Naive thymus-derived CD4-positive, alpha-beta T cell (primary cell): ENCODE measurements around the gene RAP1GDS1. TPM values are rescaled to one million over a fixed set of nuclear protein-coding genes. Genes with fewer than 3 reads are reported as not detected.

Experiments
- ATAC-seq: fragments of 150-1000 bp; cut with Tn5 transposase; 2 replicates; pipeline ENCODE4 v1.10.0; 2021; ENCODE audit warnings: mild to moderate bottlenecking, moderate library complexity
- CTCF ChIA-PET: fragments of 350-600 bp; sonication (Branson Sonifier 250); formaldehyde crosslinking; loops from one replicate; lab custom pipeline; 2021; ENCODE audit warnings: antibody characterized with exemption; lab: Charles Lee
- POLR2A ChIA-PET: fragments of 350-600 bp; sonication (Branson Sonifier 250); formaldehyde crosslinking; loops from one replicate; lab custom pipeline; 2021; ENCODE audit warnings: antibody characterized with exemption, inconsistent platforms; lab: Charles Lee
- DNase-seq, 9 donors: peaks; one replicate each; pipeline versions ENCODE4 v3.0.0 to v3.0.0-alpha.2; 2020 to 2022; ENCODE audit warnings: mixed read lengths in 1 of 9
- H3K27ac ChIP-seq: one replicate; pipeline ENCODE4 v1.7.0; 2013; ENCODE audit warnings: mild to moderate bottlenecking, low read depth, low read length, moderate library complexity
- H3K27me3 ChIP-seq, 2 donors: one replicate each; pipeline ENCODE4 v1.7.0; 2013; ENCODE audit warnings: low read length in 2 of 2, mild to moderate bottlenecking in 2 of 2, moderate library complexity in 2 of 2; ENCODE audit not compliant: control insufficient read depth in 2 of 2, insufficient read depth in 2 of 2
- H3K36me3 ChIP-seq, 3 experiments: 1 replicate in 2 of 3; 2 replicates in 1 of 3; pipeline ENCODE4 v1.7.0; 2013; ENCODE audit warnings: low read length in 3 of 3, mild to moderate bottlenecking in 3 of 3, moderate library complexity in 1 of 3; ENCODE audit not compliant: insufficient read depth in 3 of 3, control insufficient read depth in 2 of 3
- H3K4me1 ChIP-seq, 2 donors: one replicate each; pipeline ENCODE4 v1.7.0; 2013; ENCODE audit warnings: low read length in 2 of 2, mild to moderate bottlenecking in 2 of 2, moderate library complexity in 1 of 2; ENCODE audit not compliant: control insufficient read depth in 2 of 2, insufficient read depth in 2 of 2
- H3K4me3 ChIP-seq: 2 replicates; pipeline ENCODE4 v1.7.0; 2013; ENCODE audit warnings: mild to moderate bottlenecking, low read length
- H3K9me3 ChIP-seq, 3 experiments: 1 replicate in 2 of 3; 2 replicates in 1 of 3; pipeline ENCODE4 v1.7.0; 2013; ENCODE audit warnings: low read length in 3 of 3; ENCODE audit not compliant: control insufficient read depth in 2 of 3
- H3K27ac Mint-ChIP-seq, 9 donors: one replicate each; pipeline ENCODE4 v1.8.0; 2020 to 2022; ENCODE audit warnings: mixed read lengths in 9 of 9, mild to moderate bottlenecking in 8 of 9, moderate library complexity in 5 of 9, inconsistent platforms in 2 of 9
- H3K27me3 Mint-ChIP-seq, 5 donors: one replicate each; pipeline ENCODE4 v1.8.0; 2021 to 2022; ENCODE audit warnings: mixed read lengths in 5 of 5, mild to moderate bottlenecking in 1 of 5
- H3K36me3 Mint-ChIP-seq, 5 donors: one replicate each; pipeline ENCODE4 v1.8.0; 2020 to 2022; ENCODE audit warnings: mixed read lengths in 5 of 5, mild to moderate bottlenecking in 3 of 5, inconsistent platforms in 1 of 5
- H3K4me1 Mint-ChIP-seq, 7 donors: one replicate each; pipeline ENCODE4 v1.8.0; 2020 to 2022; ENCODE audit warnings: mixed read lengths in 7 of 7, mild to moderate bottlenecking in 3 of 7, inconsistent platforms in 1 of 7
- H3K4me3 Mint-ChIP-seq, 10 donors: one replicate each; pipeline ENCODE4 v1.8.0; 2020 to 2022; ENCODE audit warnings: mild to moderate bottlenecking in 10 of 10, mixed read lengths in 10 of 10, moderate library complexity in 6 of 10, inconsistent platforms in 2 of 10
- H3K9me3 Mint-ChIP-seq, 11 donors: one replicate each; pipeline ENCODE4 v1.8.0; 2020 to 2022; ENCODE audit warnings: mixed read lengths in 11 of 11, mild to moderate bottlenecking in 4 of 11, inconsistent platforms in 1 of 11, moderate library complexity in 1 of 11
- intact Hi-C, 2 donors: fragments of 100-400 bp; cut with micrococcal nuclease; formaldehyde crosslinking; loops; one replicate each; pipeline ENCODE4 v1.15.1; 2023
- polyA plus RNA-seq, 2 donors: library from polyadenylated mRNA; unstranded; fragments of 300-500 nt; fragmentation: Illumina TruSeq; gene quantifications; one replicate each; pipeline ENCODE4 v1.2.3, GENCODE V29; 2021
- total RNA-seq, 6 experiments: library from RNA in 5 of 6; stranded (reverse) in 5 of 6; gene quantifications; 1 replicate in 5 of 6; 2 replicates in 1 of 6; pipeline ENCODE4 v1.2.3 and lab custom pipeline; 2021 to 2026

RAP1GDS1 gene
- total and polyA plus RNA-seq, 7 experiments from 2014 or later: 29.6 to 59.1 (median 30.7) TPM

DNA sequence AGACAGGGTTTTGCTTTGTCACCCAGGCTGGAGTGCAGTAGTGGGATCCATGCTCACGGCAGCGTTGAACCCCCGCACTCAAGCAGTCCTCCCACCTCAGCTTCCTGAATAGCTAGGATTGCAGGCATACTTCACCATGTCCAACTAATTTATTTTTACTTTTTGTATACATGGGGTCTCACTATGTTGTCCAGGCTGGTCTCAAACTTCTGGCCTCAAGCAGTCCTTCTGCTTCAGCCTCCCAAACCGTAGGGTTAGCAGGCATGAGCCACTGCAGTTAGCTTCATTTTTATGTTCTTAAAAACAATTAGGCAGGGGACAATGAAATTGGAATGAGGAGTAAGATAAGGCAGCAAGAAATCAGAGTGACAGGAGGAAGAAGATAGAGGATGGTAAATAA is 50.5 kb downstream of the RAP1GDS1 start:
- H3K27ac Mint-ChIP-seq: no peak overlapping the region
- Histone ChIP-seq H3K4me3 (no peak overlapping the region), H3K36me3 (no peaks in the 10 kb centered on the region), H3K27ac (no peak overlapping the region), H3K27me3 (no peaks in the 10 kb centered on the region), H3K4me1 (no peaks in the 10 kb centered on the region), H3K9me3 (no peaks in the 10 kb centered on the region)
- peaks cover 0 to 11% (median 0%) of the 10 kb centered on the region in 7 donors for H3K4me1 Mint-ChIP-seq
- peaks cover 0 to 18% (median 9%) of the 10 kb centered on the region in 5 donors for H3K36me3 Mint-ChIP-seq
- ChIA-PET CTCF (no interaction called here), POLR2A (no interaction called here)
- peaks cover 0 to 3% (median 0%) of the 10 kb centered on the region in 11 donors for H3K9me3 Mint-ChIP-seq
- no peak for DNase-seq
- ATAC-seq: no peak
- H3K4me3 Mint-ChIP-seq: no peak overlapping the region
- no peaks in the 10 kb centered on the region for H3K27me3 Mint-ChIP-seq
- intact Hi-C loops: no loop called here

- H3K4me1 Mint-ChIP-seq: peaks cover 0 to 4% (median 0%) of the 10 kb centered on the region in 7 donors
- no peak for DNase-seq
- no peak for ATAC-seq
- H3K27ac ChIP-seq: no peak overlapping the region
- no peaks in the 10 kb centered on the region for H3K4me1 ChIP-seq
- no peaks in the 10 kb centered on the region for H3K27me3 Mint-ChIP-seq
- H3K27ac Mint-ChIP-seq: no peak overlapping the region
- H3K9me3 Mint-ChIP-seq: peaks cover 5 to 16% (median 9%) of the 10 kb centered on the region in 11 donors
- H3K36me3 Mint-ChIP-seq: peaks cover 9 to 38% (median 24%) of the 10 kb centered on the region in 5 donors
- no peak overlapping the region for H3K4me3 Mint-ChIP-seq
- no peaks in the 10 kb centered on the region for H3K27me3 ChIP-seq
- no peaks in the 10 kb centered on the region for H3K9me3 ChIP-seq
- CTCF ChIA-PET: interaction anchor here (0.6 to 1.0 kb wide), 2 partner anchors 23 to 788 kb away, joined by 3 to 5 read pairs; no protein-coding TSS in a partner anchor
- H3K36me3 ChIP-seq: peaks cover 0 to 3% (median 0%) of the 10 kb centered on the region in 3 experiments
- H3K4me3 ChIP-seq: no peak overlapping the region
- intact Hi-C loops: no loop called here
- POLR2A ChIA-PET: no interaction called here
These were observed 53.8 kb downstream of the RAP1GDS1 start for GRCh38 chr4:98314791-98315565.

- H3K36me3 Mint-ChIP-seq: peaks cover 13 to 32% (median 21%) of the 10 kb centered on the region in 5 donors
- H3K27ac ChIP-seq: no peak overlapping the region
- no peaks in the 10 kb centered on the region for H3K27me3 Mint-ChIP-seq
These were observed 57.3 kb downstream of the RAP1GDS1 start for GRCh38 chr4:98318521-98318920.

DNA sequence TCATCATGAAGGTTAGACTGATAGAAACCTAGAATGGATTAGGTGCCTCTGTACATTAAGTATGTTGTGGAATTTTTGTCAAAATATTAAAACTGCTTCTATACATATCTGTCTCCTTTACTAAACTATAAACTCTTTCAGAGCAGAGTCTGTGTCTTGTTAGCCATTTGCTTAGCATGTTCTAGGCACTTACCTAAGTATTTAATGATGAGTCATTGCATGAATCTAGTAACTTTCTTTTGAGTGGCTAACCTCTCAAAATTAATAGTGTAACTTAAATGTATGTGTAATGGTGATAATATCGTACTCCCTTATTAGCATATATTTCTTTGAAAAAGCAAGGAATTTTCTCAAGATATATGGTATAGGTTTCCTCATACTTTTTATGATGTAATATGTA is 57.8 kb downstream of the RAP1GDS1 start:
- intact Hi-C loops: no loop called here
- H3K9me3 Mint-ChIP-seq: peaks cover 5 to 20% (median 11%) of the 10 kb centered on the region in 11 donors
- no peaks in the 10 kb centered on the region for H3K9me3 ChIP-seq
- H3K4me1 Mint-ChIP-seq: no peaks in the 10 kb centered on the region
- CTCF ChIA-PET: no interaction called here
- POLR2A ChIA-PET: no interaction called here
- H3K4me1 ChIP-seq: no peaks in the 10 kb centered on the region
- no peak for DNase-seq
- ATAC-seq: no peak
- no peak overlapping the region for H3K27ac Mint-ChIP-seq
- H3K27me3 Mint-ChIP-seq: no peaks in the 10 kb centered on the region
- H3K4me3 Mint-ChIP-seq: no peak overlapping the region
- no peak overlapping the region for H3K4me3 ChIP-seq
- no peaks in the 10 kb centered on the region for H3K27me3 ChIP-seq
- H3K36me3 Mint-ChIP-seq: peaks cover 13 to 27% (median 21%) of the 10 kb centered on the region in 5 donors
- H3K27ac ChIP-seq: no peak overlapping the region
- peaks cover 0 to 3% (median 0%) of the 10 kb centered on the region in 3 experiments for H3K36me3 ChIP-seq

More at GRCh38 chr4:98318521-98318920, 57.3 kb downstream of the RAP1GDS1 start:
- peaks cover 5 to 20% (median 12%) of the 10 kb centered on the region in 11 donors for H3K9me3 Mint-ChIP-seq
- DNase-seq (no peak), ATAC-seq (no peak)
- H3K4me3 Mint-ChIP-seq: no peak overlapping the region
- CTCF ChIA-PET: no interaction called here
- Histone ChIP-seq H3K9me3 (no peaks in the 10 kb centered on the region), H3K27me3 (no peaks in the 10 kb centered on the region), H3K36me3 (peaks cover 0 to 3% (median 0%) of the 10 kb centered on the region in 3 experiments), H3K4me1 (no peaks in the 10 kb centered on the region), H3K4me3 (no peak overlapping the region)
- POLR2A ChIA-PET: no interaction called here
- H3K27ac Mint-ChIP-seq: no peak overlapping the region
- H3K4me1 Mint-ChIP-seq: no peaks in the 10 kb centered on the region
- intact Hi-C loops: no loop called here

GRCh38 chr4:98326168-98326567 is 65.0 kb downstream of the RAP1GDS1 start:
- Mint-ChIP-seq H3K36me3 (peaks cover 4 to 30% (median 25%) of the 10 kb centered on the region in 5 donors), H3K4me1 (peaks cover 0 to 2% (median 0%) of the 10 kb centered on the region in 7 donors), H3K27me3 (no peaks in the 10 kb centered on the region), H3K27ac (no peak overlapping the region), H3K9me3 (peaks cover 3 to 48% (median 15%) of the 10 kb centered on the region in 11 donors), H3K4me3 (no peak overlapping the region)
- H3K4me3 ChIP-seq: no peak overlapping the region
- H3K4me1 ChIP-seq: no peaks in the 10 kb centered on the region
- DNase-seq (no peak), ATAC-seq (no peak)
- peaks cover 0 to 10% (median 0%) of the 10 kb centered on the region in 3 experiments for H3K9me3 ChIP-seq
- H3K36me3 ChIP-seq: no peaks in the 10 kb centered on the region
- no peaks in the 10 kb centered on the region for H3K27me3 ChIP-seq
- no peak overlapping the region for H3K27ac ChIP-seq
- CTCF ChIA-PET: no interaction called here
- POLR2A ChIA-PET: no interaction called here
- intact Hi-C loops: no loop called here

DNA sequence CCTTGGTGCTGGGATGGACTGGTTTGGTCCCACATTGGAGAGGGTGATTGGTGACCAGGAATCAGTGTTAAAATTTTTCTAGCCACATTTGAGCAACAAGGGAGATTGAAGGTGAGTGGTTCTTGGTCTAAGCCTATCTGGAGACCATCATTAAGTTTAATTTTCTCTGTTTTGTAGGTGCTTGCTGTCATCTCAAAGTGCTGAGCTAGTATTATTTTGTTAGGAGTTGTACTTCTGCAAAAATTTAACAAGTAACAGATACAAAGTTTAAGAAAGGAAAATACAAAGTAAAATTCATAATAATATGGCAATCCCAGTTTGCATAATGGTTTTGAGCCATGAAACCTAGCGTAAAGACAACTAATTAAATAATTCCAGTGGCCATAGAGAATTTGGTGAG is 66.5 kb downstream of the RAP1GDS1 start:
- peaks cover 0 to 18% (median 0%) of the 10 kb centered on the region in 3 experiments for H3K9me3 ChIP-seq
- no peaks in the 10 kb centered on the region for H3K4me1 ChIP-seq
- Mint-ChIP-seq H3K36me3 (peaks cover 10 to 38% (median 34%) of the 10 kb centered on the region in 5 donors), H3K27me3 (no peaks in the 10 kb centered on the region), H3K4me3 (no peak overlapping the region), H3K9me3 (peaks cover 8 to 63% (median 22%) of the 10 kb centered on the region in 11 donors), H3K27ac (peak overlapping the region in 1 of 9 donors; percentile 35), H3K4me1 (peaks cover 0 to 2% (median 0%) of the 10 kb centered on the region in 7 donors)
- H3K36me3 ChIP-seq: no peaks in the 10 kb centered on the region
- H3K4me3 ChIP-seq: no peak overlapping the region
- H3K27ac ChIP-seq: no peak overlapping the region
- intact Hi-C loops: no loop called here
- H3K27me3 ChIP-seq: no peaks in the 10 kb centered on the region
- ChIA-PET POLR2A (no interaction called here), CTCF (no interaction called here)
- no peak for ATAC-seq
- DNase-seq: no peak
